Caco-2 (cell line): ENCODE results near the gene LUM. TPM values are rescaled to one million over a fixed set of nuclear protein-coding genes. Genes with fewer than 3 reads are reported as not detected.

Experiments
- BruUV-seq: library from RNA; stranded (reverse); fragments of 400-500 nt; replicated peaks from 2 replicates; lab custom pipeline; 2021; lab: Mats Ljungman, UMichigan
- CTCF ChIA-PET: fragments of 300-600 bp; sonication (Branson Sonifier 250); formaldehyde crosslinking; loops from one replicate; lab custom pipeline; 2022; ENCODE audit warnings: antibody characterized with exemption; lab: Charles Lee
- POLR2A ChIA-PET: fragments of 300-600 bp; sonication (Branson Sonifier 250); formaldehyde crosslinking; loops from one replicate; lab custom pipeline; 2022; ENCODE audit warnings: antibody characterized with exemption; lab: Charles Lee
- DNase-seq, 2 experiments: peaks; one replicate each; pipeline versions ENCODE4 v3.0.0 to v3.0.0-alpha.2; 2020 to 2022
- H3K27me3 ChIP-seq: replicated peaks from 2 replicates; pipeline ENCODE4 v1.6.0; 2011; ENCODE audit warnings: low read length; ENCODE audit not compliant: control insufficient read depth, insufficient read depth
- H3K36me3 ChIP-seq: 2 replicates; pipeline ENCODE4 v1.5.1; 2011; ENCODE audit warnings: low read length; ENCODE audit not compliant: control insufficient read depth, insufficient read depth
- H3K4me1 ChIP-seq: fragments of 250-450 bp; sonication (Bioruptor Pico); 2 replicates; pipeline ENCODE4 v1.5.1; 2020; ENCODE audit warnings: mild to moderate bottlenecking
- H3K4me3 ChIP-seq: 2 replicates; pipeline ENCODE4 v1.5.1; 2011; ENCODE audit warnings: low read depth, mild to moderate bottlenecking, control low read depth, low read length
- H3K9me3 ChIP-seq: fragments of 250-450 bp; sonication (Bioruptor Pico); 2 replicates; pipeline ENCODE4 v1.5.1; 2020; ENCODE audit warnings: mild to moderate bottlenecking, moderate library complexity
- H3K27ac Mint-ChIP-seq: one replicate; pipeline ENCODE4 v1.8.0; 2022; ENCODE audit warnings: mixed read lengths; ENCODE audit not compliant: unreplicated experiment
- H3K27me3 Mint-ChIP-seq: one replicate; pipeline ENCODE4 v1.8.0; 2022; ENCODE audit warnings: mixed read lengths; ENCODE audit not compliant: insufficient read depth, unreplicated experiment
- H3K36me3 Mint-ChIP-seq: one replicate; pipeline ENCODE4 v1.8.0; 2022; ENCODE audit warnings: mild to moderate bottlenecking, mixed read lengths; ENCODE audit not compliant: insufficient read depth, unreplicated experiment
- H3K4me1 Mint-ChIP-seq: one replicate; pipeline ENCODE4 v1.8.0; 2022; ENCODE audit warnings: low read depth, mixed read lengths; ENCODE audit not compliant: unreplicated experiment
- H3K4me3 Mint-ChIP-seq: one replicate; pipeline ENCODE4 v1.8.0; 2022; ENCODE audit warnings: mild to moderate bottlenecking, moderate library complexity, mixed read lengths; ENCODE audit not compliant: unreplicated experiment
- H3K9me3 Mint-ChIP-seq: one replicate; pipeline ENCODE4 v1.8.0; 2022; ENCODE audit warnings: mixed read lengths; ENCODE audit not compliant: unreplicated experiment
- intact Hi-C: fragments of 100-400 bp; cut with micrococcal nuclease; formaldehyde crosslinking; loops from one replicate; pipeline ENCODE4 v1.10.0; 2022; ENCODE audit not compliant: unreplicated experiment
- total RNA-seq: library from RNA; stranded (reverse); gene quantifications from 2 replicates; pipeline ENCODE4 v1.2.3, GENCODE V29; 2022
- TF ChIP-seq, protein P1 (sequence below), 2 experiments: fragments of 200-600 bp in 1 of 2; IDR thresholded peaks; 1 replicate in 1 of 2; 2 replicates in 1 of 2; pipeline versions ENCODE4 v1.5.1 to v1.8.0; 2011 to 2022; ENCODE audit warnings: antibody characterized with exemption in 1 of 2, control low read depth in 1 of 2, inconsistent platforms in 1 of 2, low read depth in 1 of 2, low read length in 1 of 2, mild to moderate bottlenecking in 1 of 2, moderate library complexity in 1 of 2; ENCODE audit not compliant: insufficient read depth in 1 of 2, severe bottlenecking in 1 of 2, unreplicated experiment in 1 of 2

The LUM gene
- total RNA-seq, 1 experiment from 2014 or later: 4.5 TPM

DNA sequence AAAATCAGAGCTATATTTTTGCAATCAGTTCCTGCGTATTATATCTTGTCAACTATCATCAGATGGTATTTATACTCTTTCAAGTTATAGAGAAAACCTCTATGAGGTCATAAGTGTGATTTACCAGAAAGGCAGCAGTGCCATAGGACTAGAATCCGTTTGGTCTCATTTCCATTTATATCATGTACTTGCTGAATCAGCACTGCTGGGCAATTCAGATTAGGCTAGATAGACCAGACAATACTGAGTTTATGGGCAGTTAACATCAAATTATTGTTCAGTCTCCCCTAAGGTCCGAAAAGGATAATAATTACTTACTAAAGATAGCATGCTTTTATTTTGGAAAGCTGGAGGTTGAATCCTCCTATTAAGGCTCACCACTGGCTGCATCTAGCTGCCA, 46.7 kb downstream of the LUM start:
- Histone ChIP-seq H3K27me3 (no peaks in the 10 kb centered on the region), H3K9me3 (no peaks in the 10 kb centered on the region), H3K36me3 (no peaks in the 10 kb centered on the region), H3K4me3 (no peak overlapping the region), H3K4me1 (no peaks in the 10 kb centered on the region)
- Mint-ChIP-seq H3K4me1 (no peaks in the 10 kb centered on the region), H3K27me3 (no peaks in the 10 kb centered on the region), H3K4me3 (no peak overlapping the region), H3K27ac (no peak overlapping the region), H3K9me3 (no peaks in the 10 kb centered on the region), H3K36me3 (no peaks in the 10 kb centered on the region)
- POLR2A ChIA-PET: no interaction called here
- intact Hi-C loops: no loop called here
- BruUV-seq: no TSS peak
- CTCF ChIA-PET: no interaction called here
- no peak for DNase-seq
- TF ChIP-seq, protein P1, sequence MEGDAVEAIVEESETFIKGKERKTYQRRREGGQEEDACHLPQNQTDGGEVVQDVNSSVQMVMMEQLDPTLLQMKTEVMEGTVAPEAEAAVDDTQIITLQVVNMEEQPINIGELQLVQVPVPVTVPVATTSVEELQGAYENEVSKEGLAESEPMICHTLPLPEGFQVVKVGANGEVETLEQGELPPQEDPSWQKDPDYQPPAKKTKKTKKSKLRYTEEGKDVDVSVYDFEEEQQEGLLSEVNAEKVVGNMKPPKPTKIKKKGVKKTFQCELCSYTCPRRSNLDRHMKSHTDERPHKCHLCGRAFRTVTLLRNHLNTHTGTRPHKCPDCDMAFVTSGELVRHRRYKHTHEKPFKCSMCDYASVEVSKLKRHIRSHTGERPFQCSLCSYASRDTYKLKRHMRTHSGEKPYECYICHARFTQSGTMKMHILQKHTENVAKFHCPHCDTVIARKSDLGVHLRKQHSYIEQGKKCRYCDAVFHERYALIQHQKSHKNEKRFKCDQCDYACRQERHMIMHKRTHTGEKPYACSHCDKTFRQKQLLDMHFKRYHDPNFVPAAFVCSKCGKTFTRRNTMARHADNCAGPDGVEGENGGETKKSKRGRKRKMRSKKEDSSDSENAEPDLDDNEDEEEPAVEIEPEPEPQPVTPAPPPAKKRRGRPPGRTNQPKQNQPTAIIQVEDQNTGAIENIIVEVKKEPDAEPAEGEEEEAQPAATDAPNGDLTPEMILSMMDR (IDR thresholded peaks at IDR 0.05; ENCODE audit: insufficient read depth in 1 of 2, low read depth in 1 of 2, low read length in 1 of 2, severe bottlenecking in 1 of 2, unreplicated experiment in 1 of 2): no peak

DNA sequence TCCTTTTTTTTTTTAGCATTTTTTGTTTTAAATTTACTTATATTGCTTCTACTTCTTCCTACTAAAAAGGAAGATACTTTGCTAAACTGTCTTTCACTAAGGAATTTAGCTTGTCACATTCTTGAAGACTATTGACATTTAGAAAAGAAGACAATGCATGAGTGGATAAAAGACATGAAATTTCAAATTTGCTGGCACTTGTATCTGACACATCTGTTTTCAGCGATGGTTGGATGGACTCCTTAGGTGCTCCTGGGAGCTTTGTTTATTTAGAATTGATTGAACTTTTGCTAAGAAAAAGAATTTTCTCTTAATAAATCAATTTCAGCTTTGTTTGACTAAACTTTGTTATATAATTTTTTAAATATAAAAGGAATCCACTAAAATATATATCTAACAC, 50.2 kb downstream of the LUM start:
- H3K9me3 Mint-ChIP-seq: no peaks in the 10 kb centered on the region
- BruUV-seq: no TSS peak
- Histone ChIP-seq H3K9me3 (no peaks in the 10 kb centered on the region), H3K4me3 (no peak overlapping the region), H3K36me3 (no peaks in the 10 kb centered on the region), H3K27me3 (no peaks in the 10 kb centered on the region), H3K4me1 (no peaks in the 10 kb centered on the region)
- H3K4me3 Mint-ChIP-seq: no peak overlapping the region
- CTCF ChIA-PET: no interaction called here
- no peak for DNase-seq
- TF ChIP-seq, protein P1 (IDR thresholded peaks at IDR 0.05; ENCODE audit: insufficient read depth in 1 of 2, low read depth in 1 of 2, low read length in 1 of 2, severe bottlenecking in 1 of 2, unreplicated experiment in 1 of 2): no peak
- intact Hi-C loops: no loop called here
- no peaks in the 10 kb centered on the region for H3K36me3 Mint-ChIP-seq
- no peaks in the 10 kb centered on the region for H3K4me1 Mint-ChIP-seq
- POLR2A ChIA-PET: no interaction called here
- H3K27ac Mint-ChIP-seq: no peak overlapping the region
- no peaks in the 10 kb centered on the region for H3K27me3 Mint-ChIP-seq

DNA sequence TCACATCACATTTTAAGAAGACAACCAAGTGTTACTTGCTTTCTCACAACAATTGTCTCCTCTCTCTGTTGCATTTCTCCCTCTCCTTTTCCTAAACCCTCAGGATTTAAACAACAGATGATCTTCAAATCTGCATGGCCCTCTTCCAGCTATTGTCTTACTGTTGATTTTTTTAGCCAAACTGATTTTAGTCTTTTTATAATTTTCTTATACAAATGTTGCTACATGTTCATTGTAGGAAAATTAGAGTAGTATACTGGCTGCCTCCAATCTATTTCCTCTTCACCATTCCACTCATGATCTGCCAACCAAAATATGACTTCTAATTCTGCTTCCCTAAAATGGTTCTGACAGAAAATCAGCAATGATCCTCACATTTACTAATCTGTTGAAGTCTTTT, 52.1 kb downstream of the LUM start:
- no peaks in the 10 kb centered on the region for H3K9me3 Mint-ChIP-seq
- DNase-seq: no peak
- H3K27ac Mint-ChIP-seq: no peak overlapping the region
- CTCF ChIA-PET: no interaction called here
- intact Hi-C loops: no loop called here
- Histone ChIP-seq H3K36me3 (no peaks in the 10 kb centered on the region), H3K4me1 (no peaks in the 10 kb centered on the region), H3K9me3 (no peaks in the 10 kb centered on the region), H3K4me3 (no peak overlapping the region), H3K27me3 (no peaks in the 10 kb centered on the region)
- TF ChIP-seq, protein P1 (IDR thresholded peaks at IDR 0.05; ENCODE audit: insufficient read depth in 1 of 2, low read depth in 1 of 2, low read length in 1 of 2, severe bottlenecking in 1 of 2, unreplicated experiment in 1 of 2): no peak
- POLR2A ChIA-PET: no interaction called here
- no peaks in the 10 kb centered on the region for H3K27me3 Mint-ChIP-seq
- no peaks in the 10 kb centered on the region for H3K36me3 Mint-ChIP-seq
- H3K4me1 Mint-ChIP-seq: no peaks in the 10 kb centered on the region
- H3K4me3 Mint-ChIP-seq: no peak overlapping the region
- BruUV-seq: no TSS peak
